Ovary (tissue), 3 donors: ENCODE results near the gene CNOT6L.

Experiments used
- CTCF ChIP-seq, 3 donors: fragments of 450-650 bp in 2 of 3; fragments of 200-600 bp in 1 of 3; IDR thresholded peaks; one replicate each; pipeline versions ENCODE4 v1.5.1 to v1.8.0; 2016 to 2022; ENCODE audit warnings: antibody characterized with exemption in 3 of 3, mild to moderate bottlenecking in 1 of 3
- EP300 ChIP-seq: sonication (generic); formaldehyde crosslinking; IDR thresholded peaks from one replicate; pipeline ENCODE4 v1.6.1; 2017; ENCODE audit warnings: antibody characterized with exemption
- POLR2A ChIP-seq: fragments of 450-650 bp; IDR thresholded peaks from one replicate; pipeline ENCODE4 v1.6.1; 2017; ENCODE audit warnings: antibody characterized with exemption, mild to moderate bottlenecking, moderate library complexity
- donor health status: DM: no; HTN: no; CAD: no.

GRCh38 chr4:77802402-77802801, 16.8 kb downstream of the CNOT6L start:
- TF ChIP-seq POLR2A: no peak
- TF ChIP-seq CTCF (IDR thresholded peaks at IDR 0.05): no peak
- TF ChIP-seq EP300: no peak
